Measurements from ENCODE around the gene LRRC14B. TPM values are rescaled to one million over a fixed set of nuclear protein-coding genes. Genes with fewer than 3 reads are reported as not detected.

The LRRC14B gene
- total RNA-seq, 5 donors from 2014 or later (not counting 1 experiment from before 2014, with no cell fraction given), result not detected

- peaks cover 0 to 6% of the 10 kb centered on the region in 2 experiments for H3K27me3 ChIP-seq (replicated peaks in 1 of 2; ENCODE audit: control insufficient read depth in 2 of 2, extremely low read depth in 1 of 2, insufficient read depth in 2 of 2, low read length in 1 of 2)
- CTCF ChIA-PET, result no interaction called here
- 98% methylated on average over 19 of the region's 21 CpGs for WGBS (ENCODE audit: insufficient coverage)
- H3K4me1 Mint-ChIP-seq, result peaks cover 0 to 10% (median 1%) of the 10 kb centered on the region in 3 donors
- H3K27me3 Mint-ChIP-seq, result no peaks in the 10 kb centered on the region
- no peaks in the 10 kb centered on the region for H3K9me3 ChIP-seq
- H3K4me1 ChIP-seq (ENCODE audit: control insufficient read depth in 1 of 2, extremely low read depth in 1 of 2, insufficient read depth in 2 of 2, low read length in 2 of 2), result no peaks in the 10 kb centered on the region
- no peaks in the 10 kb centered on the region for H3K9me3 Mint-ChIP-seq
- no peak overlapping the region for H3K4me3 Mint-ChIP-seq
- no peak overlapping the region for H3K4me3 ChIP-seq (ENCODE audit: control insufficient read depth in 1 of 2, extremely low read depth in 1 of 2, low read length in 1 of 2)
- peaks cover 13% of the 10 kb centered on the region for H3K36me3 Mint-ChIP-seq
- H3K27ac Mint-ChIP-seq, result no peak overlapping the region
- no peak for DNase-seq
- no peak overlapping the region for H3K27ac ChIP-seq (ENCODE audit: low read length)
- no peak for ATAC-seq (replicated peaks in 1 of 4)
- POLR2A ChIA-PET, result no interaction called here
- peaks cover 5 to 8% of the 10 kb centered on the region in 2 donors for H3K36me3 ChIP-seq (ENCODE audit: control insufficient read depth in 2 of 2, extremely low read depth in 1 of 2, insufficient read depth in 1 of 2, low read length in 1 of 2)
These were observed 7.4 kb downstream of the LRRC14B start for GRCh38 chr5:198516-199196.

- Histone ChIP-seq H3K27me3 (replicated peaks in 1 of 2; ENCODE audit: control insufficient read depth in 2 of 2, extremely low read depth in 1 of 2, insufficient read depth in 2 of 2, low read length in 1 of 2) (peaks cover 0 to 4% of the 10 kb centered on the region in 2 experiments), H3K36me3 (ENCODE audit: control insufficient read depth in 2 of 2, extremely low read depth in 1 of 2, insufficient read depth in 1 of 2, low read length in 1 of 2) (peaks cover 5 to 15% of the 10 kb centered on the region in 2 donors), H3K9me3 (no peaks in the 10 kb centered on the region), H3K4me1 (ENCODE audit: control insufficient read depth in 1 of 2, extremely low read depth in 1 of 2, insufficient read depth in 2 of 2, low read length in 2 of 2) (no peaks in the 10 kb centered on the region), H3K27ac (ENCODE audit: low read length) (no peak overlapping the region), H3K4me3 (ENCODE audit: control insufficient read depth in 1 of 2, extremely low read depth in 1 of 2, low read length in 1 of 2) (no peak overlapping the region)
- no peaks in the 10 kb centered on the region for H3K9me3 Mint-ChIP-seq
- CTCF ChIA-PET, result no interaction called here
- POLR2A ChIA-PET, result no interaction called here
- H3K27ac Mint-ChIP-seq, result no peak overlapping the region
- H3K4me3 Mint-ChIP-seq, result no peak overlapping the region
- H3K27me3 Mint-ChIP-seq, result no peaks in the 10 kb centered on the region
- peaks cover 0 to 10% (median 1%) of the 10 kb centered on the region in 3 donors for H3K4me1 Mint-ChIP-seq
- H3K36me3 Mint-ChIP-seq, result peaks cover 16% of the 10 kb centered on the region
- no peak for DNase-seq
- no peak for ATAC-seq (replicated peaks in 1 of 4)
- WGBS (ENCODE audit: insufficient coverage), result 94% methylated on average over 15 of the region's 16 CpGs
These were observed 8.1 kb downstream of the LRRC14B start for GRCh38 chr5:199197-199949.

- Mint-ChIP-seq H3K27me3 (no peaks in the 10 kb centered on the region), H3K27ac (no peak overlapping the region), H3K9me3 (no peaks in the 10 kb centered on the region), H3K4me3 (no peak overlapping the region), H3K4me1 (peaks cover 0 to 10% (median 1%) of the 10 kb centered on the region in 3 donors), H3K36me3 (peaks cover 21% of the 10 kb centered on the region)
- ATAC-seq (replicated peaks in 1 of 4) (no peak), DNase-seq (no peak)
- H3K9me3 ChIP-seq, result no peaks in the 10 kb centered on the region
- H3K4me3 ChIP-seq (ENCODE audit: control insufficient read depth in 1 of 2, extremely low read depth in 1 of 2, low read length in 1 of 2), result no peak overlapping the region
- CTCF ChIA-PET, result no interaction called here
- peaks cover 8 to 18% of the 10 kb centered on the region in 2 donors for H3K36me3 ChIP-seq (ENCODE audit: control insufficient read depth in 2 of 2, extremely low read depth in 1 of 2, insufficient read depth in 1 of 2, low read length in 1 of 2)
- H3K27ac ChIP-seq (ENCODE audit: low read length), result no peak overlapping the region
- H3K4me1 ChIP-seq (ENCODE audit: control insufficient read depth in 1 of 2, extremely low read depth in 1 of 2, insufficient read depth in 2 of 2, low read length in 2 of 2), result no peaks in the 10 kb centered on the region
- 95% methylated on average over 22 of the region's 23 CpGs for WGBS (ENCODE audit: insufficient coverage)
- H3K27me3 ChIP-seq (replicated peaks in 1 of 2; ENCODE audit: control insufficient read depth in 2 of 2, extremely low read depth in 1 of 2, insufficient read depth in 2 of 2, low read length in 1 of 2), result peaks cover 0 to 4% of the 10 kb centered on the region in 2 experiments
- POLR2A ChIA-PET, result no interaction called here
These were observed 8.8 kb downstream of the LRRC14B start for GRCh38 chr5:199950-200645.

GRCh38 chr5:200985-201384 lies 9.7 kb downstream of the LRRC14B start:
- Mint-ChIP-seq H3K36me3 (peaks cover 30% of the 10 kb centered on the region), H3K4me3 (no peak overlapping the region), H3K27me3 (no peaks in the 10 kb centered on the region), H3K27ac (no peak overlapping the region), H3K9me3 (no peaks in the 10 kb centered on the region), H3K4me1 (peaks cover 0 to 10% (median 1%) of the 10 kb centered on the region in 3 donors)
- Histone ChIP-seq H3K4me1 (ENCODE audit: control insufficient read depth in 1 of 2, extremely low read depth in 1 of 2, insufficient read depth in 2 of 2, low read length in 2 of 2) (no peaks in the 10 kb centered on the region), H3K4me3 (ENCODE audit: control insufficient read depth in 1 of 2, extremely low read depth in 1 of 2, low read length in 1 of 2) (no peak overlapping the region), H3K27ac (ENCODE audit: low read length) (no peak overlapping the region), H3K36me3 (ENCODE audit: control insufficient read depth in 2 of 2, extremely low read depth in 1 of 2, insufficient read depth in 1 of 2, low read length in 1 of 2) (peaks cover 12 to 25% of the 10 kb centered on the region in 2 donors), H3K27me3 (replicated peaks in 1 of 2; ENCODE audit: control insufficient read depth in 2 of 2, extremely low read depth in 1 of 2, insufficient read depth in 2 of 2, low read length in 1 of 2) (no peaks in the 10 kb centered on the region), H3K9me3 (no peaks in the 10 kb centered on the region)
- no peak for DNase-seq
- 24% methylated on average over 3 of the region's 4 CpGs for WGBS (ENCODE audit: insufficient coverage)
- ChIA-PET CTCF (no interaction called here), POLR2A (no interaction called here)
- no peak for ATAC-seq (replicated peaks in 1 of 4)

- Mint-ChIP-seq H3K27me3 (no peaks in the 10 kb centered on the region), H3K9me3 (no peaks in the 10 kb centered on the region), H3K27ac (no peak overlapping the region), H3K4me3 (no peak overlapping the region), H3K36me3 (peaks cover 33% of the 10 kb centered on the region), H3K4me1 (peaks cover 0 to 10% (median 1%) of the 10 kb centered on the region in 3 donors)
- DNase-seq (no peak), ATAC-seq (replicated peaks in 1 of 4) (no peak)
- POLR2A ChIA-PET, result no interaction called here
- no peaks in the 10 kb centered on the region for H3K27me3 ChIP-seq (replicated peaks in 1 of 2; ENCODE audit: control insufficient read depth in 2 of 2, extremely low read depth in 1 of 2, insufficient read depth in 2 of 2, low read length in 1 of 2)
- H3K27ac ChIP-seq (ENCODE audit: low read length), result no peak overlapping the region
- no peaks in the 10 kb centered on the region for H3K9me3 ChIP-seq
- H3K4me3 ChIP-seq (ENCODE audit: control insufficient read depth in 1 of 2, extremely low read depth in 1 of 2, low read length in 1 of 2), result no peak overlapping the region
- WGBS (ENCODE audit: insufficient coverage), result 86% methylated on average over 8 of the region's 8 CpGs
- H3K4me1 ChIP-seq (ENCODE audit: control insufficient read depth in 1 of 2, extremely low read depth in 1 of 2, insufficient read depth in 2 of 2, low read length in 2 of 2), result no peaks in the 10 kb centered on the region
- CTCF ChIA-PET, result no interaction called here
- H3K36me3 ChIP-seq (ENCODE audit: control insufficient read depth in 2 of 2, extremely low read depth in 1 of 2, insufficient read depth in 1 of 2, low read length in 1 of 2), result peaks cover 13 to 29% of the 10 kb centered on the region in 2 donors
These were observed 10.4 kb downstream of the LRRC14B start for GRCh38 chr5:201672-202071.

GRCh38 chr5:203246-203930 lies 12.1 kb downstream of the LRRC14B start:
- no peaks in the 10 kb centered on the region for H3K27me3 Mint-ChIP-seq
- H3K4me1 ChIP-seq (ENCODE audit: control insufficient read depth in 1 of 2, extremely low read depth in 1 of 2, insufficient read depth in 2 of 2, low read length in 2 of 2), result no peaks in the 10 kb centered on the region
- 98% methylated on average over 24 of the region's 26 CpGs for WGBS (ENCODE audit: insufficient coverage)
- H3K36me3 Mint-ChIP-seq, result peaks cover 42% of the 10 kb centered on the region
- peaks cover 1 to 18% (median 3%) of the 10 kb centered on the region in 3 donors for H3K4me1 Mint-ChIP-seq
- H3K27me3 ChIP-seq (replicated peaks in 1 of 2; ENCODE audit: control insufficient read depth in 2 of 2, extremely low read depth in 1 of 2, insufficient read depth in 2 of 2, low read length in 1 of 2), result no peaks in the 10 kb centered on the region
- ChIA-PET CTCF (no interaction called here), POLR2A (interaction anchor here in 1 of 2 donors (0.7 kb wide), 1 partner anchor 250 kb away, joined by 3 read pairs; no protein-coding TSS in a partner anchor)
- H3K27ac Mint-ChIP-seq, result no peak overlapping the region
- no peak for DNase-seq
- no peaks in the 10 kb centered on the region for H3K9me3 Mint-ChIP-seq
- H3K36me3 ChIP-seq (ENCODE audit: control insufficient read depth in 2 of 2, extremely low read depth in 1 of 2, insufficient read depth in 1 of 2, low read length in 1 of 2), result peaks cover 13 to 33% of the 10 kb centered on the region in 2 donors
- no peak for ATAC-seq (replicated peaks in 1 of 4)
- no peak overlapping the region for H3K27ac ChIP-seq (ENCODE audit: low read length)
- no peak overlapping the region for H3K4me3 Mint-ChIP-seq
- no peaks in the 10 kb centered on the region for H3K9me3 ChIP-seq
- no peak overlapping the region for H3K4me3 ChIP-seq (ENCODE audit: control insufficient read depth in 1 of 2, extremely low read depth in 1 of 2, low read length in 1 of 2)
